Measurements from ENCODE around the gene FBRS. TPM values are rescaled to one million over a fixed set of nuclear protein-coding genes. Genes with fewer than 3 reads are reported as not detected.

FBRS gene
- polyA plus RNA-seq, 1 of the 3 experiments (the other 2 are of a cell fraction) = 11.5 TPM

GRCh38 chr16:30665830-30666190 is 7.6 kb downstream of the FBRS start:
- H3F3A ChIP-seq (replicated peaks; ENCODE audit: insufficient read depth) = peaks cover 5% of the 10 kb centered on the region
- WGBS (ENCODE audit: low lambda C conversion rate) = 92% methylated on average over 4 of the region's 4 CpGs
- peaks cover 35% of the 10 kb centered on the region for H3K79me2 ChIP-seq (ENCODE audit: insufficient read depth)
- H4K20me1 ChIP-seq (ENCODE audit: insufficient read depth) = peaks cover 33% of the 10 kb centered on the region; the same call in 1 of the 2 replicates
- peaks cover 7 to 10% of the 10 kb centered on the region in 2 experiments; a peak in 1 of 4 replicates for H3K4me1 ChIP-seq (ENCODE audit: control insufficient read depth in 1 of 2, insufficient read depth in 2 of 2, low read depth in 1 of 2, low read length in 1 of 2)
- H3K4me3 ChIP-seq (ENCODE audit: low read depth in 2 of 2, low read length in 1 of 2) = no peak overlapping the region
- no peaks in the 10 kb centered on the region for H3K27me3 ChIP-seq (ENCODE audit: insufficient read depth)
- H3K9me2 ChIP-seq = no peaks in the 10 kb centered on the region
- TF ChIP-seq PBX3 (IDR thresholded peaks at IDR 0.05) (no peak), CTCF (IDR thresholded peaks at IDR 0.05) (no peak), TEAD4 (IDR thresholded peaks at IDR 0.05; ENCODE audit: borderline replicate concordance, insufficient read depth) (no peak), YY1 (IDR thresholded peaks at IDR 0.05; ENCODE audit: low read depth) (no peak), REST (IDR thresholded peaks at IDR 0.05; ENCODE audit: low read depth, low read length) (no peak), TCF12 (IDR thresholded peaks at IDR 0.05) (no peak), FOXM1 (IDR thresholded peaks at IDR 0.05; ENCODE audit: low read depth) (no peak)
- no peak overlapping the region for H3K9ac ChIP-seq
- no peaks in the 10 kb centered on the region for H3K9me3 ChIP-seq
- no peak overlapping the region for H3K4me2 ChIP-seq
- no peak overlapping the region for H2AFZ ChIP-seq (ENCODE audit: low read depth)
- H3K27ac ChIP-seq (ENCODE audit: low read depth in 2 of 2, low read length in 1 of 2) = no peak overlapping the region
- ChIA-PET POLR2A (no interaction called here), CTCF (interaction anchor here (0.8 to 1.9 kb wide), 3 partner anchors 12 to 80 kb away, joined by 3 to 11 read pairs (median 3); no protein-coding TSS in a partner anchor)
- H3K36me3 ChIP-seq (replicated peaks in 1 of 2; ENCODE audit: control insufficient read depth in 1 of 2, insufficient read depth in 2 of 2, low read length in 1 of 2) = peaks cover 56 to 87% of the 10 kb centered on the region in 2 experiments
- no peak for DNase-seq

- POLR2A ChIA-PET = no interaction called here
- H3K4me3 ChIP-seq (ENCODE audit: low read depth in 2 of 2, low read length in 1 of 2) = no peak overlapping the region
- H3K36me3 ChIP-seq (replicated peaks in 1 of 2; ENCODE audit: control insufficient read depth in 1 of 2, insufficient read depth in 2 of 2, low read length in 1 of 2) = peaks cover 47 to 81% of the 10 kb centered on the region in 2 experiments
- no peak overlapping the region for H2AFZ ChIP-seq (ENCODE audit: low read depth)
- TF ChIP-seq TEAD4 (IDR thresholded peaks at IDR 0.05; ENCODE audit: borderline replicate concordance, insufficient read depth) = no peak
- H4K20me1 ChIP-seq (ENCODE audit: insufficient read depth) = peaks cover 26% of the 10 kb centered on the region; the same call in 1 of the 2 replicates
- H3K9me3 ChIP-seq = no peaks in the 10 kb centered on the region
- peaks cover 0 to 3% of the 10 kb centered on the region in 2 experiments; a peak in 1 of 4 replicates for H3K4me1 ChIP-seq (ENCODE audit: control insufficient read depth in 1 of 2, insufficient read depth in 2 of 2, low read depth in 1 of 2, low read length in 1 of 2)
- no peaks in the 10 kb centered on the region for H3K9me2 ChIP-seq
- H3K27ac ChIP-seq (ENCODE audit: low read depth in 2 of 2, low read length in 1 of 2) = no peak overlapping the region
- peaks cover 26% of the 10 kb centered on the region for H3K79me2 ChIP-seq (ENCODE audit: insufficient read depth)
- H3K27me3 ChIP-seq (ENCODE audit: insufficient read depth) = no peaks in the 10 kb centered on the region
- CTCF ChIA-PET = interaction anchor here (0.9 kb wide), 1 partner anchor 12 kb away, joined by 3 read pairs; no protein-coding TSS in a partner anchor
- DNase-seq = no peak
- H3F3A ChIP-seq (replicated peaks; ENCODE audit: insufficient read depth) = peaks cover 10% of the 10 kb centered on the region
- WGBS (ENCODE audit: low lambda C conversion rate) = 84% methylated on average over 7 of the region's 7 CpGs
- H3K9ac ChIP-seq = no peak overlapping the region
- H3K4me2 ChIP-seq = no peak overlapping the region
Measured at GRCh38 chr16:30666681-30667080, 8.4 kb downstream of the FBRS start.

Data from SK-N-SH (cell line).